ENCODE data around the gene LRRC3B.
"Not testable (repeated sequence)": the region's sequence is repeated elsewhere in the genome, so short reads cannot be mapped to it uniquely, and the experiment has no call there.

Gene LRRC3B, protein sequence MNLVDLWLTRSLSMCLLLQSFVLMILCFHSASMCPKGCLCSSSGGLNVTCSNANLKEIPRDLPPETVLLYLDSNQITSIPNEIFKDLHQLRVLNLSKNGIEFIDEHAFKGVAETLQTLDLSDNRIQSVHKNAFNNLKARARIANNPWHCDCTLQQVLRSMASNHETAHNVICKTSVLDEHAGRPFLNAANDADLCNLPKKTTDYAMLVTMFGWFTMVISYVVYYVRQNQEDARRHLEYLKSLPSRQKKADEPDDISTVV

DNA sequence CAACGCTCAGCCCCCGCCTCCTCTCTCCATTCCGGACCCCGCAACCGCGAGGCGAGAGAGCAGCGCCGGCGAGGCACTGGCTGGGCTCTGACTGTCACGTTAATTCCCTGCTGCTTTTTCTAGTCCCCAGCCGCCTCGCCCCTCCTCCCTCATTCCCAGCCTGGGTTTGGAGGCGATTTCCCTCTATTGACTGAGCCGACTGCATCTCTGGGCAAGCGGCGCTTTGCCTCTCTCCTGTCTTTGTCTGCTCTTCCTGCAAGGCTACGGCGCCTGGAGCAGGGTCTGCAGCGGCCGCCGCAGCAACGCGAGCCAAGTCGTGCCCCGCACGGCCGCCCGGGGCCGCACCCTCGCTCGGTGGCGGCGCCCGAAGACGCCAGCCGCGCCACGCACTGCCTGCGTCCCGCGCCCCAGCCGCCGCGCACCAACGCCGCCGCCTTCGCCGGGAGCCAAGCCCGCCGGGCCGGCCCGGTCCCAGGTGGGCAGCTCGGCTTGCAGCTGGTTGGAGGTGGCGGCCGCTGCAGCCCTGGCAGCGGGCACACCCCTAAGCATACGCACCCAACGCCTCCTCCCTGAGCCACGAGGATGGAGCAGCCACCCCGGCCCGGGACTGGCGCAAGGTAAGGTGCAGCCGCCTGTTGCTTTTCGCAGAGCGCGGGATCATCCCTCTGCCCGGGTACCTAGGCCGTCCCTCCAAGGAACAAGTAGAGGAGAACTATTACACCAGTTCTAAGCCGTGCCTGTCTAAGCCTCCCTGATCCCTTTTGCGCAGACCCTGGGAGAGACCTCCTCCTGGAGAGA, at the start of gene LRRC3B:
LRRC3B (plus strand) TSS at position 152 of the 798 bp plus-strand sequence. CDS start 86,901 bp downstream, outside the sequence.
- no peak for DNase-seq

DNA sequence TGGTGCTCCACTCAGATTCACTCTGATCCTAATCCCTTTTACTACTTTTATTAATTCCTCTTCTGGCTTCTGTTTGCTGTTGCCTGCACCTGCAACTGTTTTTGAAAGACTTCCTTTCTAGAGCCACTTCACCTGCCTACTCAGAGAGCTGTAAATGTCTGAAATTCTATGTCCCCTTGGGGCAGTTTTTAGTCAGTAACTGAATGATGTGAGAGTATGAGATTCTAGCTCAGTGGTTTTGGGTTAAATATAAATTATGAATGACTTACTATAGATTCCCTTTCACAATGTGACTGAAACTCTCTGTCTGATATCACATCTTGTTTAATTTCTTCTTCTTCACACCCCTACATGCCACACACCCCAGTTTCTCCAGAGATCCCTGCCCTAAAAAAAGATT, 47.8 kb upstream of the LRRC3B start:
- DNase-seq = no peak

DNA sequence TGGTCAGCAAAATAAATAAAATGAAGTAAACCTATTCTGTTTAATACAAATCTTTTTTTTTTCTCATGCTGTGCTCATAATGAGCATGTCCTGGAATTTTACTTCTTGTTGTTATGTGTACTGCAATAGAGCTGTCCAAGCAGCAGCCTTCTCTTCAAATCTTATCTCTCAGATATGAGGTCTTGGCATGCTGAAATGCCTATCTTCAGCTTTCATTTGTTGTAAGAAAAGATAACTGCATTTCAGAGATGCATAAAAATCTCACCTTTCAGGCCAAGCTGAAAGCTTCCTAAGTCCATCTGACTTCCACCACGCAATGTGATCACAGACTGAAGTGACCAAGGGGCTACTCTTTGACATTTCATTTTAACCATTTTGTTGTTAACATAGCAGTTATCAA, 43.5 kb upstream of the LRRC3B start:
- no peak for DNase-seq

DNA sequence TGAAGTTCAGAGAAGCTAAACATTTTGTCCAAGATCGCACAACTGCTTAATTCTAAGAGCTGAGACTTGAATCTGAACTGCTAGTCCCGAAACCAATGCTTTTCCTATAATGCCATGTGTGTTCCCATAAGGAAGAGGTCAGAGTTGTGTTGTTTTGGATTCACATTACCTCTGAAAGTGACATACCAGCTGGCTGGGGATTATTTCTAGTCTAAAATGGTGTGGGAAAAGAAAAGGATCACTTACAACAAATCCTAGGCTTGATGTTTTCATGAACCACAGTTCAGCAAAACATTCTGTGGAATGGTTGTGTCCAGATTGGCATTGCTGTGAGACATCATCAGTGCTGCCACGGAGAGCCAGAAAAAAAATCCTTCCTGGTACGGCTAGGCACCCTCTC, 35.0 kb upstream of the LRRC3B start:
- DNase-seq = no peak

DNA sequence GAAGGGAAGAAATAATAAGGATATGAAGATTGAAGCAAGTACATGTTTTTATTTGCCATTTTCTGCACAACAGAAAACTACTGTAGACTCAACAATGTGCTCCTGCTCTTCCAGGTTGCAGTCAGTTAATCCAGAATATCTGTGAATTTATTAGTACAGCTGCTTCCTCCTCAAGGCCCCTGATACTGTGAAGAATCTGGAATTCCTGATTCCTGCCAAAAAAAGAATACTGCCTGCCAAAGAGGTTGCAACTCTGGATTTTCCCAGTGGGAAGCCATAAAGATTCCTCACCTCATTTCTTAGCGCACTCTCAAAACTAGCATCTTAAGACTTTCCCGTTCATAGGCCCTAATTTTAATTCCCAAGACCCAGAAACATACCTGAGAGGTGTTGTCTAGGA, 33.6 kb upstream of the LRRC3B start:
- no peak for DNase-seq

DNA sequence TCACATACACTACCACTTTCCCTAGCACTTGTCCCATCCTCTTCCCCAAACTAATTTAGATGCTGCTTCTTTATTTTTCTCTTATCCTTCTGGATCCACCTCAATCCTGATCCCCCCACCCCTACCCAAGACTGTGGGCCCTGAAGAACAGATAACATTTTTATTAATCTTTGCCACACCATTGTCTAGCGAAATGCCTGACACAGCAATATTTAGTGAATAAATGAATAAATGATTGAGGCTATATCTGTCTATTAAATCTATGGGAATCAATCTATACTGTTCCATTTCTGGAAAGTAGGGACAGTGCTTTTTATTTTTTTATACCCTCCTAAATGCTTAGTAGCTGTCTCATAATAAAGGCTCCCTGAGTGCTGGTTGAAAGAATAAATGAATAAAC, 32.9 kb upstream of the LRRC3B start:
- DNase-seq = no peak

DNA sequence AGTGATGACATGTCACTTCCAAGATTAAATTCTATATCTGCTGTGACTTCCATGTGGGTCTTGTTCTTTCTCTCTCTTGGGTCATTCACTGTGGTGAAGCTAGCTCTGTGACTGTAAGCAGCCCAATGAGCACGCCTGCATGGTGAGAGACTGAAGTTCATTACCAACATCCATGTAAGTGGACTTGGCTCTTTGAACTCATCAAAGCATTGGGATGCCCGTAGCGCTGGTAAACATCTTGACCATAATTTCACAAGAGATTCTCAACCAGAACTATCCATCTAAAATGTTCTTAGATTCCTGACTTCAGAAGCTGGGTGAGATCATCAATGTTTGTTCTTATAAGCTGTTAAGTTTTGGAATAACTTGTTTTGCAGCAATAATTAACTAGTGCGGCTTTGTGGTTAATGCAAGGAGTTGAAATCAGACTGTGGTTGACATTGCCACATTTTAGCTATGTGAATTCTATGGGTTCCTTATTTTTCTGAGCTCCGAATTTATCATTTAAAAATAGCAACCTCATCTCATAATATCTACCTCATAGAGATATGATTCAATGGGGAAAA, 31.6 kb upstream of the LRRC3B start:
- DNase-seq = no peak

DNA sequence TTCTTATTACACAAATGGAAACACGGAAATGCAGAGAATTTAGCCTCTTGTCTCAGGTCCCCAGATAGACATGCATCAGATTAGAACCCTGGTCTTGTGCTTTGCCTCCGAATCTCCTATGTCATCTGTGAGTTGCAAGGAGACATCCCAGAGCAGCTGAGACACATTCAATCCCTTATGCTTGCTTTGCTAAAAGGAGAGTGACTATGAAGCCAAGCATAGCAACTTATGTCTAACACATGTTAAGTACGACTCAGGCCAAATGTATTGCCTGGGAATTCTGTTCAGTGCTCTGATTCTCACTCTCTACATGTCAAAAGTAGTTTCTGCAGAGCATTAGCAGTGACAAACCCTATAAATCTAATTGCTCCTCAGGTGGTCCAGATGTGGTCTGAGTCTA, 30.6 kb upstream of the LRRC3B start:
- DNase-seq = no peak

DNA sequence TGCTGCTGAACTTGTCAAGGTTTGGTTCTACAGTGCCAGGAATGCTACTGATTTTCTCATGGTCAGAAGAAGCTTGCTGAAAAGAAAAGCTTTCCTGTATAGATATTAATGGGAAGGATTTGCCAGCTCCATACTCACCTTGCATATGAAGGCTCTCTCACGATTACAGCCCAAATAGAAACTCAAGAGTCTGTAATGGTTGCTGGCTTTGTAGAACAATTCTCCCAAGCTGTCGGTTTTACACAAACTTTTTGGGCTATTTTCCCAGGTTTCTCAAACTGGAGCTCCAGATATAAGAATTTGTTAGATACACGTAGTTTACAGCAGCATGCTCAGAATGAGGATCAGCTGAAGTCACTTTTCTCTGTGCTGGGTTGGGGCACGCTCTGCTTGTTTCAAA, 30.1 kb upstream of the LRRC3B start:
- no peak for DNase-seq

DNA sequence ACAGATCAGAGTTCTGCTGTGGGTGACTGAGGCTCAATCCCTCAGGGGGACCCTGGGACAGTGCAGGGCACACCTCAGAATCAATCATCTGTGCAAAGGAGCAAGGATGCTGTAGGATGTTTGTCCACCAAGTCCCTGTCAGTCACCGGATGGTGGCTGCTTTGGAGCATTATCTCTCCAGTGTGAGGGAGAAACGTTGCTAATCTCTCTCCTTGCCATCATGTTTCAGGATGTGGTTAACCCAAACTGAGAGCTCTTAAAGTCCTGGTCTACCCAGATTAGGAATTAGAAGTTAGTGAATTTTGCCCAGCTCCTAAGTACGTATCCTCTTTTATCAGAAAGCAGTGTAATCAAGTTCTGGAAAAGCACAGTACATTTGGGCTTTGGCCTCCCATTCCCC, 26.2 kb upstream of the LRRC3B start:
- DNase-seq = no peak

DNA sequence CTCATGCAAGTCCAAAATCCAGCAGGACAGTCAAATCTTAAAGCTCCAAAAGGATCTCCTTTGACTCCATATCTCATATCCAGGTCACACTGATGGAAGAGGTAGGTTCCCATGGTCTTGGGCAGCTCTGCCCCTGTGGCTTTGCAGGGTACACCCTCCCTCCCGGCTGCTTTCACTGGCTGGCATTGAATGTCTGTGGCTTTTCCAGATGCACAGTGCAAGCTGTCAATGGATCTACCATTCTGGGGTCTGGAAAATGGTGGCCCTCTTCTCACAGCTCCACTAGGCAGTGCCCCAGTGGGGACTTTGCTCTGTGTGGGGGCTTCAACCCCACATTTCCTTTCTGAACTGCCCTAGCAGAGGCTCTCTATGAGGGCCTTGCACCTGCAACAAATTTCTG, 19.3 kb upstream of the LRRC3B start:
- not testable (repeated sequence) for DNase-seq

DNA sequence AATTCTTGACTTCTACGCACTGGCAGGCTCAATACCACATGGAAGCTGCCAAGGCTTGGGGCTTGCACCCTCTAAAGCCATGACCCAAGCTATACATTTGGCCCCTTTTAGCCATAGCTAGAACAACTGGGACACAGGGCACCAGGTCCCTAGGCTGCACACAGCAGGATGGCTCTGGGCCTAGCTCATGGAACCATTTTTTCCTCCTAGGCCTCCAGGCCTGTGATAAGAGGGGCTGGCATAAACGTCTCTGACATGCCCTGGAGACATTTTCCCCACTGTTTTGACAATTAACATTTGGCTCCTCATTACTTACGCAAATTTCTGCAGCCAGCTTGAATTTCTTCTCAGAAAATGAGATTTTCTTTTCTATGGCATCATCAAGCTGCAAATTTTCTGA, 18.8 kb upstream of the LRRC3B start:
- DNase-seq = not testable (repeated sequence)

DNA sequence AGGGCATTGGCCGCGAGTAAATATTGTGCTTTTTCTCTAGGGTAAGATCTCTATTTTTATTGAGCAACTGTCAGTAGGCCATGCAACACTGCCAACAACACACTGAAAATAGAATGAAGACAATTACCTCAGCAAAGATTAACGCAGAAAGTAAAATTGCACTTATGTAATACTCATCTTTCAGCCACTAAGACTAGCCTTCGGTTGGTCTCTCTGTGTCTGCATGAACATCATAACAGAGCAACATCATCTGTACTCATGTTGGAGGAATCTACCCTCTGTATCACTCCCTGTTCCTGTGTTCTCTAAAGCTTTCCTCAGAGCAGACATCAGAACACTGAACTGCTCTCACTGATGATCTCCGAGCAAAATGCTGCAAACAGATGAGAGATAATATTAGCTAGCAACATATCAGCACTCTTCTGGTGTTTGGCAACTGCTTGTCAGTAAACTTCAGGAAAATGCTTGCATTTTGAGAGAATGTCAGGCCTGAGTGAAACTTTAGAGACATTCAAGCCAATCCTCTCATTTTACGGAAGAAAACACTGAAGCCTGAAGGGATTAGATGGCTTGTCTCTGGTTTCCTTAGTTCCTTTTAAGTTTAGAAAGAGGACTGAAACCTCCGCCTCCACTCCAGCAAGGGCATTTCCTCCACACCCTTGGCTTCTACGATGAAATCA, 8.4 kb upstream of the LRRC3B start:
- DNase-seq = no peak

DNA sequence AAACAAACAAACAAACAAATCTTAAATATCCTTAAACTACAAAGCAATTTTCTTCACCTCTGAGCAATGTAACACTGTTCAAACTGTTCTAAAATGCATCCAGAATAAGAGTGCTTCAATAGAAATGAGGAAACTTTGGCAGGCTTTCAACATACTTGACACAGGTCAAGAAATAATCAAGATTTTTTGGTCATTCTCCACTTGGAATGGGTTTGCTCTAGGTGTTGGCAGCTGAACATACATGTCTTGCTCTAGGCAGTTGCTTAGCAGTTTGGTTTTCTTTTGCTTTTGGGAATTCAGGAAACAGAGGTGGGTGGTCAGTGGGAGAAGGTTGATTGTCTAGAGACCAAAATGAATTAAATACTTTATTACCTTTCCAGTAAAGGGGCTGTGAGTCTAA, 1.4 kb upstream of the LRRC3B start:
- no peak for DNase-seq

DNA sequence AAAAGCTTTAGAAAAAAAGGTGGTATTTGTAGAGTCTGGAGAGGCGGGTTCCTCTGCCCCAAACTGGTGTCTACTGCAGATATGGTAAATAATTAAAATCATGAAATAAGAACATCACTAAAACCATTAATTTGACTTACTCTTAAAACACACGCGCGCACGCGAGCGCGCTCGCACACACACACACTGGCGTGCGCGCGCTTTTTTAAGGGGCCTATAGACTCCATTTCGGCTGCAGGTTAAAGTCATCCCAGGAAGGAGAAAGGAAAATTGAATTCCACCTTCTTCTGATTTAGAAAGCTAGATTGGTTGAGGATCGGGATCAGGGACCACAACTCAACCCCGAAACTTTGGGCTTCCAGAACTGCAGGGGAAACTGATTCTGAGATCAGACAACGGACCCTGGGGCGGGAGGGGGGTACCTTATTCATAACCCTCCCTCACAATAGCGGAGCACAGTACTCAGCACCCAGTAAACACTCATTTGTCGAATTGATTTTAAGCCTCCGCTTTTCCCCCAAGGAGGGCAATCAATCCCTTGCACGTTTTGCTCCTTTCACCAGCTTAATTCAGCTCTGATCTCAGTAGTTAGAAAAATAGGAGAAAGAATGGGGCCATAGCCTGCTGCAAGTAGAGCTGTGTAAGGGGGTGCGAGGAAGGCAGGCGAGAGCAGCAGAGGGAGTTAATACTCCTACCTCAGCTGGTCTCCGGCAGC, 509 bp upstream of the LRRC3B start:
- no peak for DNase-seq

DNA sequence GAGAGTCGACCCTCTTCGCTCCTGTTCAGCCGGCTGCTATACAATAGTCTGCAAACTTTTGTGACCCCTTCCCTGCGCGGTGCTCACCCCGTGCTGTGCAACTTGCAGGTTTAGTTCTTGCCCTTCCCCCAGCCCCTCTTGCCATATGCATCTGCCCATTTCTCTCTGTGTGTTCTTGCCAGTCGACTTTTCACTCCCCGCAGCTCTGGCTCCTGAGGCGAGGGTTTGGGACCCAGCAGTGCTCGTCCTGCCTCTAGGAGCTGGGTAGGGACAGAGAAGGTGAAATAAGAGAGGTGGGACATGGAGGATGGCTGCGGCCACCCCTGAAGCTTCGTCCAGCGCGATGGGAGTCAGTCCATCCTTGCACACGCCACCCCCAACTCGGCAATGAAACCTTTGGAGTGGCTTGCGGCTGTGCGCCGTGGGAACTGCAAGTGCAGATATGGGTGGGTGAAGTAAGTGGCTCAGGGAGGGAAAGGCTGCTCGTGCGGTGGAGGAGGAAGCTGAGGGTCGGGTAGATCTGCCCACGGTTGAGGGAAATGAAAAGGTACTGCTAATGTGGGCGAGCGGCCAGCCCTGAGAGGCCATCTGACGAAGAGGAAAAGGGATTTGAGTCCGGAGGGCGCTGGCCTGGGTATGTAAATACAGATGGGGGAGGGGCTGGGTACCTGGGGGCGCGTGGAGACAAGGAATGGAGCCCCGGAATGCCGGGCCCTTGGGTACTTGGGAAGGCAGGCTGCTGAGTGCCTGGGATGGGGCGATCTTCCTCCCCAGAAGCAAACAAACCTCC, 1.0 kb downstream of the LRRC3B start:
- no peak for DNase-seq

DNA sequence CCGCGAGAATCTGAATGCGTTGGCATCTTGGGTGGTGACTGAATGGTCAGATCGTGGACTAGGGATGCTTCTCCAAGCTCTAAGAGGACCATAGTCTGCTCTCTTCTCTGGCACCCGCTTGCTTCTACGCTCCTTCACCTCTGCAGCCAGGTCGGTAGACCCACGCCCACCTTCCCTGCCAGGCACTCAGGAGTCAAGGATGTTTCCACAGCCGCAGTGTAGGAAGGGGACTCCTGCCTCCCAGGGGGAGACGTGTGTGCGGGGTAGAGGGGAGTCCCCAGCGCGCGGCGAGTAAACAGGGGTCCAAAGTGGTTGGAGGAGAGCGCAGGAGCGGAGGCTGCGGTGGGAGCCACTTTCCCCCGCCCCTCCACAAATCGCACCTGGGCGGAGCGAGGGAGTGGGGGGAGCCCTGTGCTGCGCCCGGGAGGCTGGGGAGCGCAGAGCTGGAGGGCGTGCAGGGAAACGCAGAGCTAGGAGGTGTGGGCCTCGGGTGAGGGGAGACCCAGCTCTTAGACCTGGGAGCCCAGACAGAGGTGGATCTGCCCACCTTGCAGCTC, 1.7 kb downstream of the LRRC3B start:
- no peak for DNase-seq

DNA sequence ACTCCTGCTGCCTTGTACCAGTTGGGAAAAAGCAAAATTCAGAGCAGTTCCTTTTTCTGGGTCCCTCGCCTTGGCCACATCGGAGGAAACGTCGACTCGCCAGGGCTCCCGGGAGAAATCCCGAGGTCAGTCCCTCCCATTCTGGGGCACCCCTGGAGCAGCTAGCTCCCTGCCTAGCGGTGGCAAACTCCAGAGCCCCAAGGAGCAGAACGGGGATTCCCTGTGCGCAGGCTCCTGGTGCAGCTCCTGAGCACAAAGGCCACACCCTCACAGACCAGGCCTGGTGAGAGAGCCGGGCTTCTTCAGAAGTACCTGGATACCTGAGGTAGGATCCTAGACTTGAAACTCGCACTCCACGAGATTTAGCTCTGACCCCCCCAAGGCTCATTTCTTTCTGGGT, 2.6 kb downstream of the LRRC3B start:
- no peak for DNase-seq

DNA sequence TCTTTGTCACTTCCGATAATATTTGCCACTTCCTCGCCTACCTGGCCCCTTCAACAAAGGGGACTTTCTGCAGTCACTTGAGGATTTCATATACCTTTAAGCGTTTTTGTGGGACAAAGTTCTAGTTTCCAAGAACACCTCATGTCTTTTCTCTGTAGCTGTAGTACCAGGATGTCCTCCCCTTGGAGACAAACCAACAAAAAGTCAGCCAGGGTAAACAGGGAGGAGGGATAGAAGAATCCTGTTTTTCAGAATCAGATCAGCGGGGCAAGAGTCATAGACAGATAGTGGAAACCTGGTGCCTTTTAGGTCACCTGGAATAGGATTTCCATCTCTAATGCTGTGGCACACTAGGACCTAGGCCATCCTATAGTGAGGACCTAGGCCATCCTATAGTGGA, 4.5 kb downstream of the LRRC3B start:
- no peak for DNase-seq

DNA sequence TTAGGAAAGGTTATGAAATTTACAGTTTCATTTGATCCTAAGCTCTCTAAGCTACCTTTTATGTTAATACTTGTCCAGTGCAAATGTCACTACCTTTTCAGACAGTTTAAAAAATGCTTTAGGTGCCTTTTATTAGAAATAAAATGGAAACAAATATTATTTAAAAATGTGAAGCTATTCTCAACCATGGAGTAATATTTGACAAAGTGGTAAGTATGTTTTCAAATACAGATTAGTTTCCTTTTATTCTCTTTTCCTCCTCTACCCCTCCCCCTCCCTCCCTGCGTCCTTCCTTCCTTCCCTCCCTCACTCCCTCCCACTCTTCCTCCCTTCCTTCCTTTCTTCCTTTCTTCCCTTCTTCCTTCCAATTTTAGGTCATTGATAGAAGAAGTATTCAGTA, 6.3 kb downstream of the LRRC3B start:
- no peak for DNase-seq

DNA sequence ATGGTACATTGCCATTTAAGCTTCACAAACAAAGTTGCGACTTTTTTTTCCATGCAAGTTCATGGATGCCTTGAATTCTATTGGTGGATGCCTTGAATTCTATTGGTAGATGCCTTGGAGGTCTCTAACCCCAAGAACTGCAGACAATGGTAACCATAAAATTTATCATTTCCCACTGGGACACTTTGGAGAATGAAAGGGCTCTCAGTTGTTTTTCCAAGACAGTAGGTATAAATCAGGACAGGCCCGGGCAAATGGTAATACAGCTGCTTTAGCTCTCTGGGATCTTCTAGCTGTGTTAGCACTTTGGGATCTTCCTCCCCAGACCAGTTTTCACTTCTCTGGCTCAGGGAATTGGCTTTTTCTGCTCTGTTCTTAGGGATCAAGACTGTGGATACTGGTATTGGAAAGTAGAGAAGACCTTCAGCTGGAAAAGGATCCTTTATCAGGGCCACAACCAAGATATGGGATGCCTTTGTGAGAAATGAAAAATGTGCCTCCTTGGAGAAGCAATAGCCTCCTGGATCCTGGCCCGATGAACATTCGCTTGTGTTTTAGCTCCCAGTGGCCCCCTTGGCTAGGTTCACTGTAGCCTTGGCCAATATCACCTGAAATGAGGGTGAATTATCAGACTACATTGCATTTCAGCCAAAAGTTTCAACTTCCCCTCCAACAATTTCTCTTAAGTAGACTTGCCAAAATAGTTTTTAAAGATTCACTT, 8.3 kb downstream of the LRRC3B start:
- DNase-seq = no peak

All from amniotic stem cell (primary cell).